Mucosa of stomach (tissue), 1 donor: ENCODE data around the gene NBPF3.

ENCODE experiments used
- H3K27me3 ChIP-seq: one replicate; pipeline ENCODE4 v1.7.0; 2013; ENCODE audit warnings: mild to moderate bottlenecking, low read length; ENCODE audit not compliant: control insufficient read depth, insufficient read depth
- H3K36me3 ChIP-seq: one replicate; pipeline ENCODE4 v1.7.0; 2013; ENCODE audit warnings: low read length; ENCODE audit not compliant: control insufficient read depth, insufficient read depth
- H3K4me1 ChIP-seq: one replicate; pipeline ENCODE4 v1.7.0; 2013; ENCODE audit warnings: mild to moderate bottlenecking, low read length; ENCODE audit not compliant: control insufficient read depth, insufficient read depth
- H3K4me3 ChIP-seq: one replicate; pipeline ENCODE4 v1.7.0; 2013; ENCODE audit warnings: low read length
- H3K9ac ChIP-seq: one replicate; pipeline ENCODE4 v1.7.0; 2013; ENCODE audit warnings: mild to moderate bottlenecking, low read length, moderate library complexity
- H3K9me3 ChIP-seq: one replicate; pipeline ENCODE4 v1.7.0; 2013; ENCODE audit warnings: mild to moderate bottlenecking, low read length, moderate library complexity; ENCODE audit not compliant: control insufficient read depth
- donor health status: Pancreatic carcinoma.

Gene NBPF3

GRCh38 chr1:21506804-21507203, 66.9 kb downstream of the NBPF3 start:
- Histone ChIP-seq H3K27me3 (peaks cover 34% of the 10 kb centered on the region), H3K4me1 (peaks cover 5% of the 10 kb centered on the region), H3K36me3 (no peaks in the 10 kb centered on the region), H3K9me3 (no peaks in the 10 kb centered on the region), H3K4me3 (no peak overlapping the region), H3K9ac (no peak overlapping the region)

GRCh38 chr1:21507511-21508270, 67.8 kb downstream of the NBPF3 start:
- Histone ChIP-seq H3K4me1 (peaks cover 5% of the 10 kb centered on the region), H3K4me3 (no peak overlapping the region), H3K36me3 (no peaks in the 10 kb centered on the region), H3K9me3 (no peaks in the 10 kb centered on the region), H3K9ac (no peak overlapping the region), H3K27me3 (peaks cover 37% of the 10 kb centered on the region)

DNA sequence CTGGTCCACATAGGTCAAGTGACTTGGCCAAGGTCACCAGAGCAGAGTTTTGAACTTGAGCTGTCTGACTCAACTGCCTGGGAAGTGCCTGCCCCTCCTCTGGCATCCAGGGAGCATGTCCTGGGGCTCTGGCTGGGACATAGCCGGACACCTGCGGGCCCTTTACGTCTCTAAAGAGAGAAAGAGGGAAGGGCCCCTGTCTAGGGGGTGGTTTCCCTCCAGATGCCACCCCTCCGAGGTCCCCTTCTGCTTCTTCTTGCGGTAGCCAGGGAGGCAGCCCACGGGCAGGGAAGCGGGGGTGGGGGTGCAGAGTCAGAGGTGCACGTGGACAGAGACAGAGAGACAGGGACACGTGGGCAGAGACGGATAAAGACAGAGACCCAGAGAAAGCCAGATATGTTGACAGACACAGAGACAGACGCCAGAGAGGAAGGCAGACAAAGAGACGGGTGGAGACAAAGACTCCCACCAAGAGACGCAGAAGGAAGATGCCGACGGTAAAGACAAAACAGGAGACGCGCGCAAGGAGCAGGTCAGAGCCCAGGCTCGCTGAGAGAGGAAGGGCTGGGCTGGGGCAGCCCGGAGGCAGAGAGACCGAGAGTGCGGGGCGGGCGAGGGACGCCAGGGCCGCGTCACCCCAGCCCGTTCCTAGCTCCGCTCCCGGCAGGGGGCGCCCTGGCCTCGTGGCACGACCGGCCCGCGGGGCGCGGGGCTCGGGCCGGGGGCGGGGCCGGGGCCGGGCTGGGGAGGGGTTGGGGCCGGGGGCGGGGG, 68.8 kb downstream of the NBPF3 start:
- no peaks in the 10 kb centered on the region for H3K36me3 ChIP-seq
- H3K4me1 ChIP-seq: peaks cover 5% of the 10 kb centered on the region
- no peak overlapping the region for H3K4me3 ChIP-seq
- H3K9ac ChIP-seq: peak overlapping the region; percentile 39
- peaks cover 37% of the 10 kb centered on the region for H3K27me3 ChIP-seq
- no peaks in the 10 kb centered on the region for H3K9me3 ChIP-seq

DNA sequence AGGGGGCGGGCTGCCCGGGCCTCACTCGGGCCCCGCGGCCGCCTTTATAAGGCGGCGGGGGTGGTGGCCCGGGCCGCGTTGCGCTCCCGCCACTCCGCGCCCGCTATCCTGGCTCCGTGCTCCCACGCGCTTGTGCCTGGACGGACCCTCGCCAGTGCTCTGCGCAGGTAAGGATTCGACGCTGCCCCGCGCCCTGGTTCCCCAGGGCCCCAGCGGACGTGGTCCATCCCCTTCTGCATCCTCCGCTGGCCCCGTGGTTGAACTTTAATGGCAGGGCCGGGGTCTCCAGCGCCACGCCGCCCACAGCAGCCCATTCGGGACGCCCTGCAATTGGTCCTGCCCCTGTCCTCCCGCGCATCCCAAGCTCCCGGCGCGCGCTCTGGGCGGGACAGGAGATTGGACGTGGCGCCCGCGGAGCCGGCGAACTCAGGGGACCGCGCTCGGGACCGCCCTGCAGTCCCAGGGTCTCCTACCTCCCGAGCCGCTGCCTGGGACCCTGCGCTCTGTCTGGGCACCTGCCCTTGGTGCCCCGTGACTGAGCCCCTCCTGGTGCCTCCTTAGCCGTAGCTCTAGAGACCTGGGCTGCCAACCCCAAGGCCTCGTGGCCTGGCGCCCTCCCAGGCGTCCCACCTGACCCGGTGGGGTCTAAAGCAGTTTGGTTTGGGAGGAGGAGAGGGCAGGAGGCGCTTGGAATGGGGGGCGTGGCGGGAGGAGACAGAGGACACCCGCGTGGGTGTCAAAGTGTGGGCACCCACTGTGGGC, 69.6 kb downstream of the NBPF3 start, which contains the start of gene ALPL:
Gene ALPL, plus strand, starts transcription at position 73 of the 762 bp plus-strand sequence. CDS start 44,659 bp downstream, outside the sequence.
- H3K9me3 ChIP-seq: no peaks in the 10 kb centered on the region
- H3K4me3 ChIP-seq: no peak within 1 kb of the TSS
- H3K27me3 ChIP-seq: peaks cover 37% of the 10 kb centered on the region
- no peaks in the 10 kb centered on the region for H3K36me3 ChIP-seq
- peak within 1 kb of the TSS; percentile 39 for H3K9ac ChIP-seq
- H3K4me1 ChIP-seq: peaks cover 5% of the 10 kb centered on the region

GRCh38 chr1:21510113-21510493, 70.2 kb downstream of the NBPF3 start:
- Histone ChIP-seq H3K9me3 (no peaks in the 10 kb centered on the region), H3K36me3 (no peaks in the 10 kb centered on the region), H3K27me3 (peaks cover 37% of the 10 kb centered on the region), H3K4me3 (no peak overlapping the region), H3K9ac (no peak overlapping the region), H3K4me1 (peaks cover 5% of the 10 kb centered on the region)

- no peaks in the 10 kb centered on the region for H3K36me3 ChIP-seq
- peaks cover 5% of the 10 kb centered on the region for H3K4me1 ChIP-seq
- peaks cover 37% of the 10 kb centered on the region for H3K27me3 ChIP-seq
These were observed 71.1 kb downstream of the NBPF3 start for GRCh38 chr1:21510885-21511578.

GRCh38 chr1:21511579-21512522, 71.9 kb downstream of the NBPF3 start:
- no peaks in the 10 kb centered on the region for H3K36me3 ChIP-seq
- no peak overlapping the region for H3K4me3 ChIP-seq
- peaks cover 32% of the 10 kb centered on the region for H3K27me3 ChIP-seq
- H3K9ac ChIP-seq: no peak overlapping the region
- peaks cover 5% of the 10 kb centered on the region for H3K4me1 ChIP-seq
- H3K9me3 ChIP-seq: no peaks in the 10 kb centered on the region

More at GRCh38 chr1:21510885-21511578, 71.1 kb downstream of the NBPF3 start:
- Histone ChIP-seq H3K9ac (no peak overlapping the region), H3K4me3 (no peak overlapping the region), H3K9me3 (no peaks in the 10 kb centered on the region)

GRCh38 chr1:21514245-21514644, 74.3 kb downstream of the NBPF3 start:
- Histone ChIP-seq H3K36me3 (no peaks in the 10 kb centered on the region), H3K27me3 (peaks cover 20% of the 10 kb centered on the region), H3K4me3 (no peak overlapping the region), H3K9ac (no peak overlapping the region), H3K9me3 (no peaks in the 10 kb centered on the region), H3K4me1 (peaks cover 8% of the 10 kb centered on the region)

- Histone ChIP-seq H3K9ac (no peak overlapping the region), H3K27me3 (peaks cover 3% of the 10 kb centered on the region), H3K36me3 (no peaks in the 10 kb centered on the region), H3K4me3 (no peak overlapping the region), H3K4me1 (peaks cover 8% of the 10 kb centered on the region), H3K9me3 (no peaks in the 10 kb centered on the region)
These were observed 77.2 kb downstream of the NBPF3 start for GRCh38 chr1:21517161-21517589.

GRCh38 chr1:21517660-21518480, 77.9 kb downstream of the NBPF3 start:
- no peak overlapping the region for H3K9ac ChIP-seq
- H3K36me3 ChIP-seq: no peaks in the 10 kb centered on the region
- no peak overlapping the region for H3K4me3 ChIP-seq
- no peaks in the 10 kb centered on the region for H3K27me3 ChIP-seq
- peaks cover 8% of the 10 kb centered on the region for H3K4me1 ChIP-seq
- H3K9me3 ChIP-seq: no peaks in the 10 kb centered on the region
